ENCODE measurements around the gene CDK5.
A peak's percentile ranks its signal among the peaks of the same experiment; 100 is the strongest.
"Not testable (repeated sequence)": the region's sequence is repeated elsewhere in the genome, so short reads cannot be mapped to it uniquely, and the experiment has no call there.

The CDK5 gene

DNA sequence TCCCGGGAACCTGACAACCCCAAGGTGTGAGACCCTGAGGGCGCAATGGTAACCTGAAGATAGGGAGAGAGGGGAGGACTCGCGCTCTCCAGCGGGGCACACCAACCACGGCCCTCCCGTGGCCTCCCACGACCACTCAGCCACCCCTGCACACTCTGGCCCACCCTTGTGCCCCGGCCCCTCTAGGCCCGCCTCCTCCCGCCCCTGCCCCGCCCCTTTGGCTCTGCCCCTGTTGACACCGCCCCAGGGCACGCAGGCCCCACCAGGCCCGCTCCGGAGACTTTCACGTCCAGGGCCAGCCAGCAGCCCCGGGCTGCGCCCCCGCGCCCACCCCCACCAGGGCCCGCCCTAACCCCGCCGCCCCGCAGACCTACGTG lies 44.4 kb downstream of the CDK5 start:
- no peak for DNase-seq

DNA sequence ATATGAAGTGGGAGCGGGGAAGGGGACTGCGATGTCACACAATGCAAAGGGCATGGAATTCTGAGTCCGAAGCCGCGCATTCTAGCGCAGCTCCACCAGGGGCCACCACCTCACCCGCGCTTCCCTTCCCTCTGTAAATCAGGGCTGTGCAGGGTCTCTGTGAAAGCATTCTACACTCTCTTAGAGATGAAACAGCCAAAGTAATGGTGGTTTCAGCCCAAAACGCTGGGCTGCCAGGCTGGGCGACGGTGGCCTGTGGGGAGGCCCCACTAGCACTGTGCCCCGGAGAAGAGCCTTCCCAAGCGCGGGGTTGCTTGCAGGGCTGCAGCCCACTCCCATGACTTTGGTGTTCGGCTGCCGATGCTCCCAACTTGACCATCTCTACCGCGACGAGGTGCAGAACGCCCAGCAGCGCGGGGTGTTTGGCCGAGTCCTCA lies 44.8 kb downstream of the CDK5 start:
- no peak for DNase-seq

DNA sequence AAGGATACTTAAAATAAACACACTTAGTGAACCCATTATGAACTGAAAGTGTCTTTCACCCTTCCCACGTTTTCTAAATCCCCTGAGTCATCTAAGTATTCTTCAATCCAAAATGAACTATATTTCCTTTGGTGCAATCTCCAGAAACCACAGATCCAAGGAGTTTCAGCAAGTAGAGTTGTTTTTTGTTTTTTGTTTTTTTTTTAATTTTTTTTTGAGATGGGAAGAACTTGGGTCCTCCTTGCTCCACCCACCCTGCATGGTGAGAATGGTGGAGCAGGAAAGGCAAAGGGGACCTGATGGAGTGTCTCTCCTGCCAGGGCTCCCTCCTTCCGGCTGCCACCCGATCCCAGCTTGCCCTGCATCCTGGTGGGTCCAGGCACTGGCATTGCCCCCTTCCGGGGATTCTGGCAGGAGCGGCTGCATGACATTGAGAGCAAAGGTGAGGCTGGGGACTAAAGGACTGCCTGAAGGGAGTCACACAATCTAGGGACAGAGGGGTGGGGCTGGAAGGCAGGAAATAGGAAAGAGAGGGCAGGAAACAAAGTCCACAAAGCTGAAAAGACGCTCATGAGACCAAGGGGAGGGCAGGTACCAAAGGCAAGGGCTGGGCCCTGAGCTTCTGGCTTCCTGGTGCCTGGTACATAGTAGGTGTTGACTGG lies 45.5 kb downstream of the CDK5 start:
- no peak for DNase-seq

DNA sequence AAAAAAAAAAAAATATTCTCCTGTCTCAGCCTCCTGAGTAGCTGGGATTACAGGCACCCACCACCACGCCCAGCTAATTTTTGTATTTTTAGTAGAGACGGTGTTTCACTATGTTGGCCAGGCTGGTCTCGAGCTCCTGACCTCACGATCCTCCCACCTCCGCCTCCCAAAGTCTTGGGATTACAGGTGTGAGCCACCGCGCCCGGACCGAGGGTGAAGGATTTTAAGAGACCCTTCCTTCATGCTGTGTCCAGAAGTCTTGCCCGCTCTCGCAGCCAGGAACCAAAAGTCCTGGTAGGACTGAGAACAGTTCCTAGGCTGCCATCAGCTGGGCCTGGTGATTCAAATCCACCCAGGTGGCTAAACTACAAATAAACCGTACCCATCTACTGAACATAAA lies 46.1 kb downstream of the CDK5 start:
- not testable (repeated sequence) for DNase-seq

DNA sequence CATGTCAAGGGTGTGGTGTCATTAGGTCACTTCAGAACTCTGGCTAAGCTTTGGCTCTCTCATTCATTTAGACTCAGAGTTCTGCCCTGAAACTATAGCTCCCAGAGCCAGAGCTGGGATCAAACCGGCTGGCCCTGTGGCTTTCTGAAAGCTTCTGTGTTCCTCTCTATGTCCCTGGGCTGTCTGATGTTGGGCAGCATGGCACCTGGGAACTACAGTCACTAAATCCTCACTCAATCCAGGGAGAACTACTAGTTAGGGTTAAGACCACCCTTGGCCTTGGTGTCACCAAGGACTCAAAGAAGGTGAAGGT lies 46.6 kb downstream of the CDK5 start:
- DNase-seq, result no peak

DNA sequence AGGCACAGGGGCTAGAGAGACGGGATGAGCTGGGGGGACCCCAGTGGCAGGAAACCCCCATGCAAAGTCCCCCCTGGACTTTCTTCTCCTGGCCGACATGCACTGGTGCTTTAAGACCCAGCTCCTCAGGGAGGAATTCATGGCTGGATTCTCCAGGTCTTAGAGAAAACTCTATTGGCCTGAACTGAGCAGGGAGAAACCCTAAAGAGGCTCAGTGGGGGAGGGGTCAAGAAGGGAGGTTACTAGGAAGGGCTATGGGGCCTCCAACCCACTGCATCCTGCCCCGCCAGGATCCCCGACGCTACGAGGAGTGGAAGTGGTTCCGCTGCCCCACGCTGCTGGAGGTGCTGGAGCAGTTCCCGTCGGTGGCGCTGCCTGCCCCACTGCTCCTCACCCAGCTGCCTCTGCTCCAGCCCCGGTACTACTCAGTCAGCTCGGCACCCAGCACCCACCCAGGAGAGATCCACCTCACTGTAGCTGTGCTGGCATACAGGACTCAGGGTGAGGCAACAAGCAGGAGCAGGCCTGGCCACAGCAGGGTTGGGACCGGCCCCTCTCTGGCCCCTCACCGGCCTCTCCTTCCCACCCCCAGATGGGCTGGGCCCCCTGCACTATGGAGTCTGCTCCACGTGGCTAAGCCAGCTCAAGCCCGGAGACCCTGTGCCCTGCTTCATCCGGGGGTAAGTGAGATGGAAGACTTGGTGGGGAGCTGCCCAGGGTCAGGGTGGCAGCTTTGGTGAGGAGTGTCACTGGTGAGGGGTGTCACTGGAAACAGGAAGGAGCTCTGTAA lies 47.2 kb downstream of the CDK5 start:
- no peak for DNase-seq

DNA sequence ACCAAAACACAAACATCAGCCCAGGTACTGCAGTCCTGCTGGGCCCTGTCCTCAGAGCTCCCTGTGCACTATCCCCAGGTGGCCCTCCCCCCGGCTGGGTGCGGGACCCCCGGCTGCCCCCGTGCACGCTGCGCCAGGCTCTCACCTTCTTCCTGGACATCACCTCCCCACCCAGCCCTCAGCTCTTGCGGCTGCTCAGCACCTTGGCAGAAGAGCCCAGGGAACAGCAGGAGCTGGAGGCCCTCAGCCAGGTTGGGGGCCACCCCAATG lies 47.7 kb downstream of the CDK5 start:
- DNase-seq, result no peak

DNA sequence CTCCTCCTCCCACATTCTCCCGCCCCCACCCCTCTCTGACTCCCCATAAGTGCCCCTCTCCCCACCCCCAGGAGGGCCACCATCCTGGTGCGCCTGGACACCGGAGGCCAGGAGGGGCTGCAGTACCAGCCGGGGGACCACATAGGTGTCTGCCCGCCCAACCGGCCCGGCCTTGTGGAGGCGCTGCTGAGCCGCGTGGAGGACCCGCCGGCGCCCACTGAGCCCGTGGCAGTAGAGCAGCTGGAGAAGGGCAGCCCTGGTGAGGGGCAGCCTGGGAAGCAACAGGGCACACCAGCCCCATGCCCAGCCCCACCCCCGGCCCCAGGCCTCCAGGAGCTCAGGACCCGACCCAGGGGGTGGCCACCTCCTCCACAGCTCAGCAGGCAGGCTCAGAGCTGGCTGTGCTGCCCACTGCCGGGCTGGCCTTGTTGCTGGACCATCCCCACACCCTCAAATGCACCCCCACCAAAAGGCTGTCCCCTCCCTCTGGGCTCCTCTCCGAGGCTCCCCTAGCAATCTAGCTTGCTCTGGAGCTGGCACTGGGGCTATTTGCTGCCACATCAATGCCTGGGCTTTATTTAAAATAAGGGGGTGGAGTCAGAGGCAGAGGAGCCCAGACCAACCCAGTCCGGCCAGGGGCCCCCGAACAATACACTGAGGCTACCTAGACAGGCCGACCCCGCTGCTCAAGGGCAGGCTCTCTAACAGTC lies 48.2 kb downstream of the CDK5 start:
- no peak for DNase-seq

DNA sequence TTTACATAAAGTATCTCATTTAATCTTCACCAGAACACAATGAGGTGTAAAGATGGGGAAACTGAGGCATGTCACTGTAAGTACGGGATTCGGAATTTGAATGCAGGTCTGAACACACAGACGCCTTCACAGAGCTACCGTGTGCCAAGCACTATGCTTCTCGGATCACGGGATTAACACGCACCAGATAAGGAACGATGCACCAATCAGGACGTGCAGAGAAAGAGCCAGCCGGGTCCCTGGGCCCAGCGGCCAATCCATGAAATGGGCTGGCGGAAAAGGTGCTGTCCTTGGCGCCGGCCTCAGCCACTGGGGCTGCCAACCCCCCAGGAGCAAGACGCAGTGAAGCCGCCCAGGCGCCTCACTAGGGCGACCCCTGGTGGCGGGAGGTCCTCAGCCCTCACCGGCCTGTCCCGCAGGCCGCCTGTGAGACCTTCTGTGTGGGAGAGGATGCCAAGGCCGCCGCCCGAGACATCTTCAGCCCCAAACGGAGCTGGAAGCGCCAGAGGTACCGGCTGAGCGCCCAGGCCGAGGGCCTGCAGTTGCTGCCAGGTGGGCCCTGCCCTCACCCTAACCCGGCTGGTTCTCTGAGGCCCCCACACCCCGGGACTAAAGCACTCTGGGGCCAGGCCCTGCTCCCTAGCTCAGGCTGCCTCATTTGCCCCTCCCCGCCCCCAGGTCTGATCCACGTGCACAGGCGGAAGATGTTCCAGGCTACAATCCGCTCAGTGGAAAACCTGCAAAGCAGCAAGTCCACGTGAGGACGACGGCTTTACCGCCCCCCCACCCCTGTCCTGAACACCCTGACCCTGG lies 49.0 kb downstream of the CDK5 start:
- DNase-seq, result peak; percentile 65

DNA sequence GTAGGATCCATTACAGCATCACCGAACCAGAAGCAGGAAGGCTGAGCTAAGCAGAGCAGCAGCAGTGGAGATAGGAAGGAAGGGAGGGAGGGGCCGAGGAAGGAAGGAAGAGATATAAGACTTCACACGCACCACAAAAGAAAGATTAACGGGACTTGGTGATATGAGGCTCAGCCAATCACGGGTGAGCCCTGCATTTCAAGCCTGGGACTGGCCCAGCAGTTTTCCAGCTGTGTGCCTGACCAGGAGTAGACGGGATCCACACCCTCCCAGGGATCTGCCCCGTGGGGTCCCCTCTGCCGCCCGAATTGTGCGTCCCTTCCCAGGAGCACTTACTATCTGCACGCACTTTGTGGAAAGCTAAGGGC lies 49.6 kb downstream of the CDK5 start:
- no peak for DNase-seq

DNA sequence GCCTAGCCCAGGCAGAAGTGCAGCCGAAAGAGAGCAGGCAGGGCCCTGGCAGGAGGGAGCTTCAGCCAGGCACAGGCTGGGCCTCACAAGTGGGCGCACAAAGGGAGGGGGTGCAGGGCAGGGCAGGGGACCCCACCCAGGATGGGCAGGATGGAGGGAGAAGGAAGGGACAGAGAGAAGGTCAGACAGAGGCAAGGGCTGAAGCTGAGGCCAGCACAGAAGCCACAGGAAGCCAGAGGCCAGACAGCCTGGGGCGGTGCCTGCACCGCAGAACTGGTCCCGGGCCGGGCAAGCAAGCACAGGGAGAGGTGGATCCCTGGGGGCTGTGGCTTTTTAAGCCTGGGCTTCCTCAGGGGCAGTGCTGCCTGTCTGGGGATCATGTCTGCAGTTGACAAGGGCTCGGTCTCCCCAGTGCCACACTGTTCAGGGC lies 50.2 kb downstream of the CDK5 start:
- DNase-seq, result no peak

DNA sequence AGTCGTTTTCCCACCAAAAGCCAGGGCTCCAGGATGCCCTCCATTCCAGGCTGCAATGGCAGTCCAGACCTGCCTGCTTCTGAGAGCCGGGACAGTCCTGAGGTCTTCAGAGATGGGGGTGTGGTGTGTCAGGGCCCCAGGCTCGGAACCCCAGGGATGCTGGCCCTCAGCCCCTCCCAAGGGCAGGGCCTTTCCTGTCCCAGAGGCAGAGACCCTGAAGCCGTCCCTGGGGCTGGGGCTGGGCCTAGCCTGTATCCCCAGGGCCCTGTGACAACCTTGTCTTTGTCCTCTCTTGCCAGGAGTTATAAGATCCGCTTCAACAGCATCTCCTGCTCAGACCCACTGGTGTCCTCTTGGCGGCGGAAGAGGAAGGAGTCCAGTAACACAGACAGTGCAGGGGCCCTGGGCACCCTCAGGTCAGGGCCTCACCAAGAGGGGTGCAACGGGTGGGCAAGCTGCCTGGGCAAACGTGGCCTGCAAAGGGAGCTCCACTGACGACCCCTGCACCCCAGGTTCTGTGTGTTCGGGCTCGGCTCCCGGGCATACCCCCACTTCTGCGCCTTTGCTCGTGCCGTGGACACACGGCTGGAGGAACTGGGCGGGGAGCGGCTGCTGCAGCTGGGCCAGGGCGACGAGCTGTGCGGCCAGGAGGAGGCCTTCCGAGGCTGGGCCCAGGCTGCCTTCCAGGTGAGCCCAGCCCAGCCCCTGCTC lies 51.0 kb downstream of the CDK5 start:
- DNase-seq, result no peak

DNA sequence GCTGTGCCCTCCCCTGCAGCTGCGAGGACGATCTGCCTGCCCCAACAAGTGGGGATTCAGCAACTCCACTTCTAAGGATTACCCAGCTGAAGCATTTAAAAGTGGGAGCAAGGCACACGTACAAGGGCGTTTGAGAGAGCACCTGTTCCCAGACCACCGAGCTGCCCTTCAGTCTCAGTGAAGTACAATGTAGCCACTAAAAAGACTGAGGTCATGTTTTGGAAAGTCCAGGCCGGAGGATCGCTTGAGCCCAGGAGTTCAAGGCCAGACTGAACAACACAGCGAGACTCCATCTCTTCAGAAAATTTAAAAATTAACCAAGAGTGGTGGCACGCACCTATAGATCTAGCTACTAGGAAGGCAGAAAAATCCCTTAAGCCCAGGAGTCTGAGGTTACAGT lies 52.1 kb downstream of the CDK5 start:
- DNase-seq, result no peak
